ENCODE measurements around the gene SERPINB6. TPM values are rescaled to one million over a fixed set of nuclear protein-coding genes. Genes with fewer than 3 reads are reported as not detected.

Gene SERPINB6
- 10 to 100 TPM; 36.2 to 41.3 TPM for total RNA-seq

GRCh38 chr6:2971420-2972218 lies at the start of gene SERPINB6:
SERPINB6 (minus strand) TSS chr6:2971567; CDS start chr6:2959332, 12,235 bp downstream.
- Mint-ChIP-seq H3K27ac (peak within 1 kb of the TSS; percentile 83), H3K9me3 (ENCODE audit: low read depth) (no peaks in the 10 kb centered on the region), H3K4me1 (peaks cover 40% of the 10 kb centered on the region), H3K36me3 (ENCODE audit: low read depth) (no peaks in the 10 kb centered on the region), H3K4me3 (peak within 1 kb of the TSS; percentile 76), H3K27me3 (peaks cover 31% of the 10 kb centered on the region)
- ChIA-PET POLR2A (interaction anchor here (1.0 kb wide), 1 partner anchor 130 kb away, joined by 3 read pairs; the partner anchor contains the start of gene SERPINB1), CTCF (interaction anchor here (1.0 to 1.2 kb wide), 2 partner anchors 9 to 19 kb away, joined by 4 to 5 read pairs; no protein-coding TSS in a partner anchor)
- peak; percentile 55 for DNase-seq
- intact Hi-C loops (cut with DNase I, micrococcal nuclease): loop anchor here (1.0 to 2.0 kb wide), 2 partner anchors 17 to 18 kb away; no protein-coding TSS in a partner anchor
- ATAC-seq: peak; percentile 41

GRCh38 chr6:3019749-3020320 lies 48.5 kb upstream of the SERPINB6 start:
- no peak overlapping the region for H3K4me3 Mint-ChIP-seq
- DNase-seq (no peak), ATAC-seq (no peak)
- intact Hi-C loops (cut with DNase I, micrococcal nuclease): no loop called here
- peaks cover 28% of the 10 kb centered on the region for H3K4me1 Mint-ChIP-seq
- H3K9me3 Mint-ChIP-seq (ENCODE audit: low read depth): peaks cover 3% of the 10 kb centered on the region
- H3K36me3 Mint-ChIP-seq (ENCODE audit: low read depth): peaks cover 35% of the 10 kb centered on the region
- CTCF ChIA-PET: interaction anchor here (0.6 to 1.6 kb wide), 8 partner anchors 12 to 1428 kb away, joined by 3 to 9 read pairs (median 3); partner anchors contain the start of gene NQO2
- POLR2A ChIA-PET: no interaction called here
- H3K27me3 Mint-ChIP-seq: no peaks in the 10 kb centered on the region
- H3K27ac Mint-ChIP-seq: peak overlapping the region; percentile 3

- Mint-ChIP-seq H3K4me1 (peaks cover 20% of the 10 kb centered on the region), H3K36me3 (ENCODE audit: low read depth) (peaks cover 41% of the 10 kb centered on the region), H3K27ac (no peak overlapping the region), H3K27me3 (no peaks in the 10 kb centered on the region), H3K9me3 (ENCODE audit: low read depth) (peaks cover 3% of the 10 kb centered on the region), H3K4me3 (no peak overlapping the region)
- CTCF ChIA-PET: interaction anchor here (0.6 to 1.0 kb wide), 3 partner anchors 19 to 135 kb away, joined by 3 read pairs; partner anchors contain the start of gene NQO2
- intact Hi-C loops (cut with DNase I, micrococcal nuclease): no loop called here
- ATAC-seq (no peak), DNase-seq (no peak)
- POLR2A ChIA-PET: no interaction called here
These were observed 47.7 kb upstream of the SERPINB6 start for GRCh38 chr6:3019065-3019464.

GRCh38 chr6:3017304-3017703 lies 45.9 kb upstream of the SERPINB6 start:
- Mint-ChIP-seq H3K27ac (no peak overlapping the region), H3K9me3 (ENCODE audit: low read depth) (peaks cover under 1% of the 10 kb centered on the region), H3K27me3 (no peaks in the 10 kb centered on the region), H3K4me1 (peaks cover 8% of the 10 kb centered on the region), H3K36me3 (ENCODE audit: low read depth) (peaks cover 42% of the 10 kb centered on the region), H3K4me3 (no peak overlapping the region)
- intact Hi-C loops (cut with DNase I, micrococcal nuclease): no loop called here
- ChIA-PET POLR2A (no interaction called here), CTCF (interaction anchor here (1.1 kb wide), 1 partner anchor 16 kb away, joined by 5 read pairs; no protein-coding TSS in a partner anchor)
- no peak for DNase-seq
- ATAC-seq: no peak

GRCh38 chr6:3016473-3017280 lies 45.3 kb upstream of the SERPINB6 start:
- intact Hi-C loops (cut with DNase I, micrococcal nuclease): no loop called here
- ChIA-PET CTCF (interaction anchor here (1.1 kb wide), 1 partner anchor 15 kb away, joined by 5 read pairs; no protein-coding TSS in a partner anchor), POLR2A (interaction anchor here (0.6 kb wide), 1 partner anchor 25 kb away, joined by 3 read pairs; no protein-coding TSS in a partner anchor)
- Mint-ChIP-seq H3K4me3 (no peak overlapping the region), H3K4me1 (peaks cover 6% of the 10 kb centered on the region), H3K36me3 (ENCODE audit: low read depth) (peaks cover 49% of the 10 kb centered on the region), H3K27me3 (no peaks in the 10 kb centered on the region), H3K27ac (no peak overlapping the region), H3K9me3 (ENCODE audit: low read depth) (peaks cover 7% of the 10 kb centered on the region)
- ATAC-seq (no peak), DNase-seq (no peak)

GRCh38 chr6:3015144-3015543 lies 43.8 kb upstream of the SERPINB6 start:
- Mint-ChIP-seq H3K9me3 (ENCODE audit: low read depth) (peaks cover 16% of the 10 kb centered on the region), H3K27ac (no peak overlapping the region), H3K4me1 (peaks cover 3% of the 10 kb centered on the region), H3K27me3 (no peaks in the 10 kb centered on the region), H3K4me3 (no peak overlapping the region), H3K36me3 (ENCODE audit: low read depth) (peaks cover 58% of the 10 kb centered on the region)
- POLR2A ChIA-PET: no interaction called here
- CTCF ChIA-PET: interaction anchor here (0.6 kb wide), 1 partner anchor 87 kb away, joined by 3 read pairs; no protein-coding TSS in a partner anchor
- DNase-seq (no peak), ATAC-seq (no peak)
- intact Hi-C loops (cut with DNase I, micrococcal nuclease): no loop called here

GRCh38 chr6:3014675-3015066 lies 43.3 kb upstream of the SERPINB6 start:
- peaks cover 3% of the 10 kb centered on the region for H3K4me1 Mint-ChIP-seq
- CTCF ChIA-PET: interaction anchor here (0.6 kb wide), 1 partner anchor 86 kb away, joined by 3 read pairs; no protein-coding TSS in a partner anchor
- no peak overlapping the region for H3K4me3 Mint-ChIP-seq
- H3K9me3 Mint-ChIP-seq (ENCODE audit: low read depth): peaks cover 16% of the 10 kb centered on the region
- intact Hi-C loops (cut with DNase I, micrococcal nuclease): no loop called here
- no peak overlapping the region for H3K27ac Mint-ChIP-seq
- H3K36me3 Mint-ChIP-seq (ENCODE audit: low read depth): peaks cover 58% of the 10 kb centered on the region
- no peak for ATAC-seq
- H3K27me3 Mint-ChIP-seq: no peaks in the 10 kb centered on the region
- POLR2A ChIA-PET: no interaction called here
- no peak for DNase-seq

GRCh38 chr6:3013901-3014674 lies 42.7 kb upstream of the SERPINB6 start:
- intact Hi-C loops (cut with DNase I, micrococcal nuclease): no loop called here
- ATAC-seq (no peak), DNase-seq (no peak)
- no peak overlapping the region for H3K27ac Mint-ChIP-seq
- peaks cover 3% of the 10 kb centered on the region for H3K4me1 Mint-ChIP-seq
- ChIA-PET CTCF (no interaction called here), POLR2A (no interaction called here)
- H3K4me3 Mint-ChIP-seq: no peak overlapping the region
- H3K27me3 Mint-ChIP-seq: no peaks in the 10 kb centered on the region
- peaks cover 16% of the 10 kb centered on the region for H3K9me3 Mint-ChIP-seq (ENCODE audit: low read depth)
- peaks cover 63% of the 10 kb centered on the region for H3K36me3 Mint-ChIP-seq (ENCODE audit: low read depth)

- Mint-ChIP-seq H3K27ac (peak overlapping the region; percentile 21), H3K4me3 (no peak overlapping the region), H3K36me3 (ENCODE audit: low read depth) (peaks cover 68% of the 10 kb centered on the region), H3K9me3 (ENCODE audit: low read depth) (peaks cover 16% of the 10 kb centered on the region), H3K4me1 (peaks cover 3% of the 10 kb centered on the region), H3K27me3 (no peaks in the 10 kb centered on the region)
- POLR2A ChIA-PET: no interaction called here
- ATAC-seq (no peak), DNase-seq (peak; percentile 14)
- CTCF ChIA-PET: no interaction called here
- intact Hi-C loops (cut with DNase I, micrococcal nuclease): no loop called here
These were observed 42.1 kb upstream of the SERPINB6 start for GRCh38 chr6:3013486-3013885.

- CTCF ChIA-PET: interaction anchor here (2.2 kb wide), 1 partner anchor 10 kb away, joined by 8 read pairs; no protein-coding TSS in a partner anchor
- DNase-seq: no peak
- POLR2A ChIA-PET: interaction anchor here (0.8 kb wide), 1 partner anchor 12 kb away, joined by 3 read pairs; no protein-coding TSS in a partner anchor
- no peak for ATAC-seq
- Mint-ChIP-seq H3K9me3 (ENCODE audit: low read depth) (peaks cover 16% of the 10 kb centered on the region), H3K27me3 (no peaks in the 10 kb centered on the region), H3K4me3 (no peak overlapping the region), H3K4me1 (peaks cover 3% of the 10 kb centered on the region), H3K36me3 (ENCODE audit: low read depth) (peaks cover 71% of the 10 kb centered on the region), H3K27ac (peak overlapping the region; percentile 2)
- intact Hi-C loops (cut with DNase I, micrococcal nuclease): no loop called here
These were observed 40.2 kb upstream of the SERPINB6 start for GRCh38 chr6:3011592-3011991.
